B cell (primary cell): ENCODE measurements around the gene CTIF. TPM values are rescaled to one million over a fixed set of nuclear protein-coding genes. Genes with fewer than 3 reads are reported as not detected.
A peak's percentile ranks its signal among the peaks of the same experiment; 100 is the strongest.

Experiments used
- ATAC-seq: fragments of 200-7000 bp; cut with Tn5 transposase; one replicate; pipeline ENCODE4 v1.10.0; 2021; ENCODE audit warnings: low read depth, mild to moderate bottlenecking, moderate number of reproducible peaks, moderate library complexity
- CTCF ChIA-PET: fragments of 350-600 bp; sonication (Branson Sonifier 250); formaldehyde crosslinking; loops from one replicate; lab custom pipeline; 2021; ENCODE audit warnings: antibody characterized with exemption, inconsistent platforms; lab: Charles Lee
- POLR2A ChIA-PET: fragments of 350-600 bp; sonication (Branson Sonifier 250); formaldehyde crosslinking; loops from one replicate; lab custom pipeline; 2021; ENCODE audit warnings: antibody characterized with exemption; lab: Charles Lee
- DNase-seq: peaks from one replicate; pipeline ENCODE4 v3.0.0; 2013
- H2AFZ ChIP-seq: 2 replicates; pipeline ENCODE4 v1.6.1; 2012; ENCODE audit warnings: mild to moderate bottlenecking, low read depth, low read length; ENCODE audit not compliant: insufficient read depth, poor library complexity, severe bottlenecking
- H3K27ac ChIP-seq, 2 donors: 1 replicate in 1 of 2; 2 replicates in 1 of 2; pipeline ENCODE4 v1.5.1; 2012 to 2013; ENCODE audit warnings: low read length in 2 of 2, mild to moderate bottlenecking in 2 of 2, moderate library complexity in 1 of 2
- H3K27me3 ChIP-seq, 4 experiments: fragments of 200-600 bp in 1 of 4; sonication (generic) in 1 of 4; replicated peaks in 1 of 4; 1 replicate in 2 of 4; 2 replicates in 2 of 4; pipeline versions ENCODE4 v1.6.1 to v1.7.0; 2013 to 2016; ENCODE audit warnings: low read length in 3 of 4, mild to moderate bottlenecking in 2 of 4, mixed read lengths in 1 of 4, moderate library complexity in 1 of 4; ENCODE audit not compliant: insufficient read depth in 4 of 4, control insufficient read depth in 3 of 4; ENCODE audit errors: control extremely low read depth in 1 of 4
- H3K36me3 ChIP-seq, 2 experiments: replicated peaks in 1 of 2; 1 replicate in 1 of 2; 2 replicates in 1 of 2; pipeline versions ENCODE4 v1.6.1 to v1.7.1; 2013; ENCODE audit warnings: low read length in 1 of 2; ENCODE audit not compliant: insufficient read depth in 2 of 2, control insufficient read depth in 1 of 2; ENCODE audit errors: control extremely low read depth in 1 of 2, extremely low read depth in 1 of 2
- H3K4me1 ChIP-seq, 2 donors: fragments of 200-600 bp in 1 of 2; sonication (generic) in 1 of 2; 1 replicate in 1 of 2; 2 replicates in 1 of 2; pipeline versions ENCODE4 v1.5.1 to v1.6.1; 2013 to 2017; ENCODE audit warnings: low read length in 2 of 2; ENCODE audit not compliant: control insufficient read depth in 2 of 2, insufficient read depth in 2 of 2
- H3K4me2 ChIP-seq: replicated peaks from 2 replicates; pipeline ENCODE3; 2012; ENCODE audit warnings: mild to moderate bottlenecking, low read depth, low read length; ENCODE audit not compliant: poor library complexity, severe bottlenecking
- H3K4me3 ChIP-seq, 5 experiments: fragments of 200-600 bp in 1 of 5; sonication (generic) in 1 of 5; 1 replicate in 3 of 5; 2 replicates in 2 of 5; pipeline versions ENCODE4 v1.5.1 to v1.7.0; 2011 to 2016; ENCODE audit warnings: low read length in 4 of 5, mild to moderate bottlenecking in 4 of 5, low read depth in 2 of 5, control low read depth in 1 of 5, moderate library complexity in 1 of 5; ENCODE audit not compliant: insufficient read depth in 1 of 5; ENCODE audit errors: control extremely low read depth in 1 of 5, extremely low read depth in 1 of 5
- H3K79me2 ChIP-seq: fragments of 200-600 bp; sonication (generic); one replicate; pipeline ENCODE4 v1.6.0; 2016; ENCODE audit warnings: low read length; ENCODE audit not compliant: control insufficient read depth, insufficient read depth
- H3K9ac ChIP-seq: fragments of 200-600 bp; sonication (generic); 2 replicates; pipeline ENCODE4 v1.6.1; 2017; ENCODE audit warnings: mild to moderate bottlenecking, low read length, moderate library complexity
- H3K9me3 ChIP-seq, 3 donors: one replicate each; pipeline versions ENCODE4 v1.6.1 to v1.7.1; 2013; ENCODE audit warnings: low read length in 2 of 3; ENCODE audit not compliant: control insufficient read depth in 2 of 3, insufficient read depth in 1 of 3; ENCODE audit errors: control extremely low read depth in 1 of 3
- H4K20me1 ChIP-seq: 2 replicates; pipeline ENCODE4 v1.6.0; 2012; ENCODE audit warnings: mild to moderate bottlenecking, low read length; ENCODE audit not compliant: insufficient read depth, control insufficient read depth, poor library complexity, severe bottlenecking
- H3K27ac Mint-ChIP-seq: one replicate; pipeline ENCODE4 v1.8.0; 2021; ENCODE audit warnings: mixed read lengths
- H3K27me3 Mint-ChIP-seq: one replicate; pipeline ENCODE4 v1.8.0; 2021; ENCODE audit warnings: mixed read lengths
- H3K4me1 Mint-ChIP-seq: one replicate; pipeline ENCODE4 v1.8.0; 2021; ENCODE audit warnings: mixed read lengths
- H3K4me3 Mint-ChIP-seq: one replicate; pipeline ENCODE4 v1.8.0; 2021; ENCODE audit warnings: mixed read lengths
- H3K9me3 Mint-ChIP-seq: one replicate; pipeline ENCODE4 v1.8.0; 2022; ENCODE audit warnings: mixed read lengths; ENCODE audit not compliant: insufficient read depth
- EZH2 ChIP-seq: IDR thresholded peaks from 2 replicates; pipeline ENCODE4 v1.6.1; 2012; ENCODE audit warnings: borderline replicate concordance, low read depth, mild to moderate bottlenecking, moderate library complexity, low read length; ENCODE audit not compliant: insufficient read depth, poor library complexity, severe bottlenecking
- WGBS: methylation state at CpG from one replicate; pipeline ENCODE4 v1.1.5; 2013; ENCODE audit warnings: missing lambda C conversion rate; ENCODE audit not compliant: insufficient coverage; 5-methylcytosine and 5-hydroxymethylcytosine counted together
- intact Hi-C: fragments of 100-400 bp; cut with micrococcal nuclease; formaldehyde crosslinking; loops from one replicate; pipeline ENCODE4 v1.10.0; 2022
- polyA plus RNA-seq: library from polyadenylated mRNA; depleted of rRNA; stranded (reverse); fragments of >200 nt; gene quantifications from 2 replicates; pipeline ENCODE4 v1.2.3, GENCODE V29; 2012
- total RNA-seq, 2 donors: library from RNA; stranded (reverse); fragments of 120-200 nt in 1 of 2; gene quantifications; 1 replicate in 1 of 2; 2 replicates in 1 of 2; pipeline versions ENCODE4 v1.2.3 to v1.2.4, GENCODE V29; 2013 to 2022
- TF ChIP-seq, protein P1 (sequence below): fragments of 200-600 bp; IDR thresholded peaks from one replicate; pipeline ENCODE4 v1.8.0; 2022; ENCODE audit warnings: antibody characterized with exemption, mild to moderate bottlenecking

Gene CTIF
- total and polyA plus RNA-seq, 2 donors (not counting 1 experiment from before 2014, with no cell fraction given), result 3.6 to 16.2 TPM

DNA sequence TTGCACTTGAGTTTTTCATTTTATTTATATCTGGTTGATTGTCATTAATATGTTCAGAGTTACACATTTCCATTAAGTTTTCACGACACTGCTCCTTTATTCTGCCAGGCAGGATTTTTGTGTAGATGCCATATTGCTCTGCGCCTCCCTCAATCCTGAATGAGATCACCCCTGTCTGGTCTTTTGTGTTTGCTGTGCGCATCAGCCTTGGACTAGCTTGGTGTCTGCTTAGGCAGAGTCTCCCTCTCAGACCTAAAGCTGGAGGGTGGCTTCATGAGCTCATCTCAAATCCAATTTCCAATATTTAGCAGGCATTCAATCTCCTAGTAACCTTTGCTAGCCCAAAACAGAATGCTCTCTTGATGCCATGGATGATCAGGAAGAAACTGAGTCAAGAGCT lies 274.5 kb downstream of the CTIF start:
- ChIA-PET CTCF (interaction anchor here (1.1 to 1.4 kb wide), 2 partner anchors 10 to 12 kb away, joined by 4 to 6 read pairs; no protein-coding TSS in a partner anchor), POLR2A (interaction anchor here (0.5 kb wide), 1 partner anchor 20 kb away, joined by 3 read pairs; no protein-coding TSS in a partner anchor)
- Mint-ChIP-seq H3K27me3 (no peaks in the 10 kb centered on the region), H3K4me3 (no peak overlapping the region), H3K9me3 (no peaks in the 10 kb centered on the region), H3K27ac (no peak overlapping the region), H3K4me1 (peaks cover 31% of the 10 kb centered on the region)
- ATAC-seq (no peak), DNase-seq (no peak)
- TF ChIP-seq, protein P1, sequence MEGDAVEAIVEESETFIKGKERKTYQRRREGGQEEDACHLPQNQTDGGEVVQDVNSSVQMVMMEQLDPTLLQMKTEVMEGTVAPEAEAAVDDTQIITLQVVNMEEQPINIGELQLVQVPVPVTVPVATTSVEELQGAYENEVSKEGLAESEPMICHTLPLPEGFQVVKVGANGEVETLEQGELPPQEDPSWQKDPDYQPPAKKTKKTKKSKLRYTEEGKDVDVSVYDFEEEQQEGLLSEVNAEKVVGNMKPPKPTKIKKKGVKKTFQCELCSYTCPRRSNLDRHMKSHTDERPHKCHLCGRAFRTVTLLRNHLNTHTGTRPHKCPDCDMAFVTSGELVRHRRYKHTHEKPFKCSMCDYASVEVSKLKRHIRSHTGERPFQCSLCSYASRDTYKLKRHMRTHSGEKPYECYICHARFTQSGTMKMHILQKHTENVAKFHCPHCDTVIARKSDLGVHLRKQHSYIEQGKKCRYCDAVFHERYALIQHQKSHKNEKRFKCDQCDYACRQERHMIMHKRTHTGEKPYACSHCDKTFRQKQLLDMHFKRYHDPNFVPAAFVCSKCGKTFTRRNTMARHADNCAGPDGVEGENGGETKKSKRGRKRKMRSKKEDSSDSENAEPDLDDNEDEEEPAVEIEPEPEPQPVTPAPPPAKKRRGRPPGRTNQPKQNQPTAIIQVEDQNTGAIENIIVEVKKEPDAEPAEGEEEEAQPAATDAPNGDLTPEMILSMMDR, result no peak
- TF ChIP-seq EZH2, result no peak
- H3K4me3 ChIP-seq, result no peak overlapping the region
- H3K79me2 ChIP-seq, result no peaks in the 10 kb centered on the region
- no peaks in the 10 kb centered on the region for H3K9me3 ChIP-seq
- no peak overlapping the region for H3K9ac ChIP-seq
- intact Hi-C loops, result no loop called here
- H4K20me1 ChIP-seq, result no peaks in the 10 kb centered on the region
- H2AFZ ChIP-seq, result no peak overlapping the region
- 100% methylated on average over 3 of the region's 3 CpGs for WGBS
- no peak overlapping the region for H3K4me2 ChIP-seq
- peak overlapping the region; percentile 20 to 62 for H3K27ac ChIP-seq
- H3K4me1 ChIP-seq, result peaks cover 6 to 25% of the 10 kb centered on the region in 2 donors
- H3K27me3 ChIP-seq, result no peaks in the 10 kb centered on the region
- H3K36me3 ChIP-seq, result no peaks in the 10 kb centered on the region

DNA sequence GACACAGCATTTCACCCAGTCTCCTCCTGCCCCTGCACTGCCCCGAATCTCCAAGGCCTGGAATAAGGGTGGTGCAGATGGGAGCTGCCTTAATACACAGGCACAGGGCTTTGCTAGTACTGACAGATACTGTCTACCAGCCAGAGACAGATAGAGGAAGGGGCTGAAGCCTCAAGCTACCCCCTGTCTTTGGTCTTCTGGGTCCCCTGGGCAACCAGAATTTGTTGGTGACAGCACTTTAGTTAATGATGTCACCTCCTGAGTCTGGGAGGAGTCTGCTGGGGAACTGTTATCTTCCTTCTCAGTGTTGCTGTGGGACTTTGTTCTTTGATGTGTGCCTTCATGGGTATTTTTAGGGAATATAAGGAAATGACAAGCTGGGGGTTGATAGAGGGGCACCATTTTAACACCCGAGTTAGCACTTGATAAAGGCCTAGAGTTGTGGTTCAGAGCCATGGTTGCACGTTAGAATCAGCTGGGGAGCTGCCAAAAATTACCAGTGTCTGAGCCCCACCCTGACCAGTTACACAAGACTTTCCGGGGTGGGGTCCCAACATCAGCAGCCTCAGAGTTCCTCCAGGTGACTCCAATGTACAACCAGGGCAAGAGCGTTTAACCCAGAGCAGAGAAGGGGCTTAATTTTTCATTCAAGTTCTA lies 275.1 kb downstream of the CTIF start:
- no peak for TF ChIP-seq EZH2
- TF ChIP-seq, protein P1, result no peak
- H3K27ac ChIP-seq, result peak overlapping the region; percentile 20 to 62
- DNase-seq (peak; percentile 28), ATAC-seq (peak; percentile 41)
- peak overlapping the region; percentile 31 for H3K9ac ChIP-seq
- peaks cover 6 to 25% of the 10 kb centered on the region in 2 donors for H3K4me1 ChIP-seq
- H3K4me1 Mint-ChIP-seq, result peaks cover 31% of the 10 kb centered on the region
- intact Hi-C loops, result no loop called here
- H3K79me2 ChIP-seq, result no peaks in the 10 kb centered on the region
- H3K4me3 ChIP-seq, result no peak overlapping the region
- H3K9me3 ChIP-seq, result no peaks in the 10 kb centered on the region
- CTCF ChIA-PET, result interaction anchor here (1.4 kb wide), 1 partner anchor 11 kb away, joined by 6 read pairs; no protein-coding TSS in a partner anchor
- H4K20me1 ChIP-seq, result no peaks in the 10 kb centered on the region
- H2AFZ ChIP-seq, result no peak overlapping the region
- peak overlapping the region; percentile 8 for H3K4me3 Mint-ChIP-seq
- POLR2A ChIA-PET, result interaction anchor here (0.5 kb wide), 1 partner anchor 20 kb away, joined by 3 read pairs; no protein-coding TSS in a partner anchor
- no peaks in the 10 kb centered on the region for H3K27me3 Mint-ChIP-seq
- H3K9me3 Mint-ChIP-seq, result no peaks in the 10 kb centered on the region
- H3K27ac Mint-ChIP-seq, result peak overlapping the region; percentile 43
- H3K4me2 ChIP-seq, result no peak overlapping the region
- no peaks in the 10 kb centered on the region for H3K36me3 ChIP-seq
- 53% methylated on average over 4 of the region's 5 CpGs for WGBS
- H3K27me3 ChIP-seq, result no peaks in the 10 kb centered on the region
